ENCODE measurements around the gene FGF14.

The FGF14 gene

DNA sequence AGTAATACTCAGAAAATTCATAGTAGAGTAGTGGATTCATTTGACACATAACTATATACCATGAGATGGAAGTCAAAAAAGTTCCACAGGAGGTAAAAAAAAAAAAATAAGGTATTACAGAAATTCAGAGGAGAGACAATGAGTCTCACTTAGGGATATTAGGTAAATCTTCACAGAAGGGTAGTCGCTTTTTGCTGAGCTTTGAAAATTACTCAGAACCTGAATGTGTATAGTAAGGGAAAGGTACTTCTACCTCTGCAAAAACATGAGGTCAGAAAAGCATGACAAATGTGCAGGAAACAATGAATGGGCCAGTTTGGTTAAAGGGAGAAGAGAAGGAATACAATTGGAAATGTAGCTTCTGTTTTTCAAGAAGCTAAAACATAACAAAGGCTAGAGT, 698.8 kb downstream of the FGF14 start:
- DNase-seq: no peak

DNA sequence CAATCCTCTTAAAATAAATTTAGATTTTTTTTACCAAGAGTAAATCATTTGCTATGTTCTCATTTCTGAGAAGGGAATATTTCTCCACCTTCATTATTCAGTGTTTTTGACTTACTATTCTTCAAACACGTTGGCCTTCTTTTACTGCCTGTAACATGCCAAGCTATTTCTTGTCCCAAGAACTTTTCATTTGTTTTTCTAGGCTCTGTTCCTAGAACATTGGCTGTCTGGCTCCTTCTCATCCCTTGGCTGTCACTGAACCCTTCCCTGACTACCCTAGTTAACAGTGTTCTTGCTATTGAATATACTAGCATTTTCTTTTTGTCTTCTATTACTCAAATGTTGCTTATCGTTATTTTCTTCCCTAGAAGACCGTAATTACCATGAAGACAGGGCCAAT, 701.2 kb downstream of the FGF14 start:
- no peak for DNase-seq

DNA sequence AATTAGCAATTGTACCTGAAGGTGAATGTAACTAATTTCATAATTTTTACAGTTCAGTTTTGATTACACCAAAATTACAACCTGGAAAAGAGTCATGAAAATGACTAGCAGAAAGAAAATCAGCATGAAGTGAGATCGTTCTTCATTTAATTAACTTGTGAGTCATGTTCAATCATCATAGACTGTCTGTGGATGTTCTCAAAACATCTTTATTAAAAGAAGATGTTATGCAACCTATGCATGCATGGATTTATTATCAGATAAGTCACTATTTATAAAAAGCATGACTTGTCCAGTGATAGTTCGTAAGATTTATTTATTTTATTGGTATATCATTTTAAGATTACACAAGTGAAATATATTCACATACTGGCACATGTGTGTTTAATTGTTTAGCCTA, 703.4 kb downstream of the FGF14 start:
- no peak for DNase-seq

DNA sequence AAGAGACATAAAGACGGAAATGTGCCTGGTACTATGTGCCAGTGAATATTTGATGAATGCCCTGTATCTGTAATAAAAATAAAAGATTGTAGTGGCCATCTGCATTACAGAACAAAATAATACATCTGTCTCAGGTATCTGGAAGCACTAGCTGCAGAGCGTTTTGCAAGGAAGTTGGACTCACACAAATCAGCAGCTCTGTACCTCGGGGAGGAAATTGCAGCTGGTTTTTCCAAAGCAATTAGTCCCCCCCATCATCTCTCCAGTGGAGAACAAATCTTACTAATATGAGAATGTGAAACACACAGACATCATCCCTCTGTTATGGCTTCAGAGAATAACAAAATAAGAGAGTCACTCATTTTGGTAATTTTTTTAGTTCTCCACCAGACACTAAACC, 704.1 kb downstream of the FGF14 start:
- no peak for DNase-seq

DNA sequence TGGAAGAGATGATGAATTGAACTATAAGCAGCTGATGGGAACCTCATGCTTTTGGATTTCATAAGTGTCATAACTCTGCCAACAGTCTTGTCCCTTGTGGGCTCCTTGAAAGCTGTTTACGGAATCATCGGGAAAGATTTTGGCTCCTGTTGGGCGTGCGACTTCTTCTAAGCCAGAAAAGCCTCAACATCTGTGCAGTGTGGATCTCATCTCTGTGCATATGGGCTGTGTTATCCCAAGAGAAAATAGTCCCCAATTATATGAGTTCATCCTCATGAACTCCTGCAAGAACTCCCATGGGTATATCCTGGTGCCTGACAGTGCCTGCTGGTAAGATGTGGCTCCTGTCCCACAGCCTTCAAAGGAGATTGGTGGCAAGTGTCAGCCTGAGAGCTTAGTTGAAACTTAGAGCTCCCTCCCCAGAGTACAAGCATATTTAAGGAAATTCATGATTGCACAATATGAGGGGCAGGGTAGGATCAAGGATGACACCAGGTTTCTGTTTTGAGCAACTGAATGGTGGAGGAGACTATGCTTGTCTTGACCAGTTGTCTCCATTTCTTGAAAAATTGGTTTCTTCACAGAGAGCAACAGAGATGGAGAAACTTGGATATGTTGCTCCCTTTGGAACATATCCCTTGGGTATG, 705.9 kb downstream of the FGF14 start:
- no peak for DNase-seq

DNA sequence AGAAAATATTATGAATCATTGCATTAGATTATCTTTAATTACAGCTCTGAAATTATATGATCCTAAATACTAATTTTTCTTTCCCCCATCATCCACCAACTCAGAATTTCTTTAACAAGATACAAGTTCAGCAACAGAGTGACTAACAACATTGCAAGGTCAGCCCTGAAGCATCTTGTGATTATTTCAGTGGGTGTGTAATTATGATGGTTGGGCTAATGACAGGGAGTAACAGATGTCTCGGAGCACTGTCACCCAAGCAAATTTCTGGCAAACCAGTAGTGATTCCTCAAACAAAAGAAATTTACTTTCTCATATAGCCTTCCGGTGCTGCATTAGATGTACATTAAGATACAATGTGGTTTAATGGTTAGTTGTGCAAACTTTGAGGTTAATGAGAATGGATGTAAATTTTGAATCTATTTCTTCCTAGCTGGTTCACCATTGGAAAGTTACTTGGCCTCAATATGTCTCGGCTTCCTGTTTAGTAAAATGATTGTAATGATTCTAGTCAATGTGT, 710.4 kb downstream of the FGF14 start:
- no peak for DNase-seq

DNA sequence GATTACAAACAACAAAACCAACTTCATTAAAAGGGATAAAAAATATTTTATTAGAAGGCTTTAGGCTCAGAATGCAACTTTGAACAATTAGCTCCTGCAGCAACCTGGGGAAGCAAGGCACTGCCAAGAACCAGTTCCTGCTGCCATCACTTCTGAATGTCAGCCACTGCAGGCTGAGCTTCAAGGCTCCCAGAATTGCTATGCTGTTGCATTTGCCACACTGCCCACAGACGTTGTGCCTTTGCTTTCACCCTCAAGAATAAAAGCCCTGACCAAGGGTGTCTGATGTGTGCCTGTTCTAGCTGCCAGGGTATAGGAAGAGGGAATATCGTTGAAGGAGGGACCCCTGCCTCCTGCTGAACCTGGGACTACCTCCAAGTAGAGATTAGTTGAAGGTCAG, 711.0 kb downstream of the FGF14 start:
- no peak for DNase-seq

DNA sequence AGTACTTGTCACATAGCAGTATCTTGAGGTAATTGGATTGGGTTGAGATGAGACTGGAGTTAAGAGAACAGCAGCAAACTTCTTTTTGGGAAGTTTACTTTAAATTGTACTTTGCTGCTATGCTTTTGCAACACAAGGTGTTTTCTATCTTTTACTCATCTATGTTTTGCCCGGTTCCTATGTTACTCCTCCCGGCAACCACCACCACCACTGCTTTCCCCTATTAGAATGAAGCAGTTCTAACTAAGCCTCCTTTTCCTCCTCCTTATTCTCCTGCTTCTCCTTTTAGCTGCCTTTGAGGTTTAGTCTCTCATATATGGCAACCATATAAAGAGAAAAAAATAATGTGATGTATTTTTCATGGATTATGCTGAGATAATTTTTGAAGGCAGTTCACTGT, 715.8 kb downstream of the FGF14 start:
- DNase-seq: no peak

DNA sequence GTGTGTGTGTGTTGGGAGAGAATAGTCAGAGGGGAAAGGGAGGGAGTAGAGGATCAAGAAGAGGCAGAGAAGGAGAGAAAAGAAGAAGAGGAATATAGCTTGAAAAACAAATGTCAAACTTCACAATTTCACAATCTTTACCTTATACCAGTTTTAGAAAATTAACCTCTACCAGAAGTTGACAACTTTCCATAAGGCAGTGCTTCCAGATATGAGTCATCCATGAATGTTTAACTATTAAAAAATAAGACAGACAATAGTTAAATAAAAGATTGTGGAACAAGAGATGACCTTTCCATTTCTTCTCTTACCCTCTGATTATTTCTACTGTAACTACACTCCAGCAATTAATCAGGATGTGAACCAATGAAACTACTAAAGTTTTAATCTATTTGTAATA, 720.0 kb downstream of the FGF14 start:
- DNase-seq: no peak

DNA sequence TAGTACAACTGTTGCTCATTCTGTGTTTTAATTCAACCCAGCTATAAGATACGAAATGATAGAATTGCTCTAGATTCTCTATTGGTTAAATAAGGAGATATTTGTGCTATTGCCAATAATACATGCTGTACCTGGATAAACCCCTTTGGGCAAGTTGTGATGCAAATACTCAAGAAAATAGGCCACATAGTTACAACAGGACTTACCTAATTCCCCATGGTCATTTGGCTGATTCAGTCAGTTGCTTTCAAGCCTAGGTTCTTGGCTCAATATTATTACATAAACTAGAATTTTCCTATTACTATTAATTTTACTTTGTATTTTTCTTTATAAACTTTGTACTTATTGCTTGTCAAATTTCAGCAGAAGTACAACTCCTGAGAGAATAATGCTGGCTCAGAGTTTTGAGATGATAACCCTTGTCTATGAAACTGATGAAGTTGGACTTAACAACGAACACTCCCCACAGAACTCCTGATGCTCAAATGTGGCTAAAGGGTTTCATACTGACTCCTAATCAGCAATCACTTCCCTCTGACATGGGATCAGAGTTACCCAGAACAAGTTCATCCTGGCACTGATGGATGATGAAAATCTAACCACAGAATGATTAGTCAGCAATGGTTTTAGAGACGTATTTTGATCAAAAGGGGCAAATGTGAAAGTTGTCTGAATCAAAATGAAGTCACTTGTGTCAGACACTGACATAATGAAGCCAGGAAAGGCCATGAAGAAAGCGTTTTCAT, 728.3 kb downstream of the FGF14 start:
- DNase-seq: no peak

DNA sequence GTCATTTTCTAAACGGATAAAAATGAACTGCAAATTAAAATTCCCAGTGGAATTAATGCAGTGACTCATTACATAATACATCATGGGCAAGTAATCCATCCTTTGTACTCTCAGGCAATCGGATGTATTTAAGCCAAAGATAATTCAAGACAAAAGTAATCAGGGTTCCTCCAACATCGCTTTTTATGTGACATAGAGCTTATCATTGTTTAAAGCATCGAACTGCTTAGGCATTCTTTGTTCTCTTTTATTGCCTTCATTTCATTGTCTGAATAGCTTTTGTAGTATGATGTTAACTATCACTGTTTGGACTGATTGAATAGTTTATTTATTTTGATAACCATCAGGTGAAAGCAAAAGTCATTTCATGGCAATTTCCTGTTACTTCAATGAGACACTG, 740.0 kb downstream of the FGF14 start:
- no peak for DNase-seq
